ENCODE results near the gene AHDC1. TPM values are rescaled to one million over a fixed set of nuclear protein-coding genes. Genes with fewer than 3 reads are reported as not detected.

AHDC1 gene
- polyA plus RNA-seq, 3 donors: 0.16 to 3.3 (median 0.30) TPM

DNA sequence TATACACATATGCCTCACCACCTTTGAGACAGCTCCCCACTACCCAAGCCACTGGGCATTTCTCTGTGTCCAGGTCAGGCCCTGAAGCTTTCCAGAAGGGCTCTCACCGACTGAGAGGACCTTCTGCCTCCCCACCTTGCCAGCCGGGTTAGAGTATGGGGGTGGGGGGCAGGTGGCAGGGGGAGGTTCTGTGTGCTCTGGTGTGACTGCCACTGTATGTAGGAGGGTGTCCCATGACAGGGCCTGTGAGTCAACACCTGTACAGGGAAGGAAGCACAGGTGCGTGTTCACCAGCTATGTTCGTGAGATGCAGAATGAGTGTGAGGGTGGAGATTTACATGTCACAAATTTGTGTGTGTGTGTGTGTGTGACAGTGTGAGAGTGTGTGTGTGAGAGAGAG lies 7.0 kb downstream of the AHDC1 start:
- TF ChIP-seq, protein P1, sequence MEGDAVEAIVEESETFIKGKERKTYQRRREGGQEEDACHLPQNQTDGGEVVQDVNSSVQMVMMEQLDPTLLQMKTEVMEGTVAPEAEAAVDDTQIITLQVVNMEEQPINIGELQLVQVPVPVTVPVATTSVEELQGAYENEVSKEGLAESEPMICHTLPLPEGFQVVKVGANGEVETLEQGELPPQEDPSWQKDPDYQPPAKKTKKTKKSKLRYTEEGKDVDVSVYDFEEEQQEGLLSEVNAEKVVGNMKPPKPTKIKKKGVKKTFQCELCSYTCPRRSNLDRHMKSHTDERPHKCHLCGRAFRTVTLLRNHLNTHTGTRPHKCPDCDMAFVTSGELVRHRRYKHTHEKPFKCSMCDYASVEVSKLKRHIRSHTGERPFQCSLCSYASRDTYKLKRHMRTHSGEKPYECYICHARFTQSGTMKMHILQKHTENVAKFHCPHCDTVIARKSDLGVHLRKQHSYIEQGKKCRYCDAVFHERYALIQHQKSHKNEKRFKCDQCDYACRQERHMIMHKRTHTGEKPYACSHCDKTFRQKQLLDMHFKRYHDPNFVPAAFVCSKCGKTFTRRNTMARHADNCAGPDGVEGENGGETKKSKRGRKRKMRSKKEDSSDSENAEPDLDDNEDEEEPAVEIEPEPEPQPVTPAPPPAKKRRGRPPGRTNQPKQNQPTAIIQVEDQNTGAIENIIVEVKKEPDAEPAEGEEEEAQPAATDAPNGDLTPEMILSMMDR (IDR thresholded peaks at IDR 0.05): no peak
- no peak overlapping the region for H3K27ac Mint-ChIP-seq
- peaks cover 31% of the 10 kb centered on the region for H3K4me1 Mint-ChIP-seq
- no peaks in the 10 kb centered on the region for H3K9me3 ChIP-seq (replicated peaks in 1 of 2; ENCODE audit: control insufficient read depth in 1 of 2, insufficient read depth in 1 of 2, low read length in 2 of 2)
- 77% methylated on average over 3 of the region's 4 CpGs for whole genome bisulfite sequencing (ENCODE audit: insufficient coverage)
- intact Hi-C loops (cut with micrococcal nuclease): no loop called here
- peaks cover 2 to 7% (median 6%) of the 10 kb centered on the region in 3 donors for H3K27me3 Mint-ChIP-seq (ENCODE audit: low read depth in 3 of 3)
- H3K9ac ChIP-seq (ENCODE audit: insufficient read depth, low read length, poor library complexity, severe bottlenecking): no peak overlapping the region
- H2AFZ ChIP-seq (ENCODE audit: insufficient read depth, low read depth, low read length, poor library complexity, severe bottlenecking): no peak overlapping the region
- H3K4me3 ChIP-seq (replicated peaks in 1 of 3; ENCODE audit: low read depth in 2 of 3, low read length in 3 of 3): no peak overlapping the region
- no peak for DNase-seq
- no peak overlapping the region for H3K4me3 Mint-ChIP-seq
- peaks cover 65% of the 10 kb centered on the region for H4K20me1 ChIP-seq (ENCODE audit: insufficient read depth, low read length)
- no peak overlapping the region for H3K4me2 ChIP-seq (replicated peaks; ENCODE audit: extremely low read depth, low read length, poor library complexity, severe bottlenecking)
- no peaks in the 10 kb centered on the region for H3K9me3 Mint-ChIP-seq
- H3K36me3 ChIP-seq (replicated peaks in 1 of 2; ENCODE audit: control insufficient read depth in 1 of 2, insufficient read depth in 2 of 2, low read length in 2 of 2): no peaks in the 10 kb centered on the region
- no peak overlapping the region for H3K27ac ChIP-seq (ENCODE audit: low read depth in 1 of 2, low read length in 2 of 2)
- H3K27me3 ChIP-seq (ENCODE audit: control insufficient read depth in 2 of 2, insufficient read depth in 2 of 2, low read length in 2 of 2): no peaks in the 10 kb centered on the region
- H3K36me3 Mint-ChIP-seq: peaks cover 1 to 3% of the 10 kb centered on the region in 2 donors
- peaks cover 10% of the 10 kb centered on the region for H3K79me2 ChIP-seq (ENCODE audit: insufficient read depth, low read length)
- peaks cover 16 to 18% of the 10 kb centered on the region in 2 donors for H3K4me1 ChIP-seq (ENCODE audit: control insufficient read depth in 1 of 2, insufficient read depth in 2 of 2, low read length in 2 of 2)

DNA sequence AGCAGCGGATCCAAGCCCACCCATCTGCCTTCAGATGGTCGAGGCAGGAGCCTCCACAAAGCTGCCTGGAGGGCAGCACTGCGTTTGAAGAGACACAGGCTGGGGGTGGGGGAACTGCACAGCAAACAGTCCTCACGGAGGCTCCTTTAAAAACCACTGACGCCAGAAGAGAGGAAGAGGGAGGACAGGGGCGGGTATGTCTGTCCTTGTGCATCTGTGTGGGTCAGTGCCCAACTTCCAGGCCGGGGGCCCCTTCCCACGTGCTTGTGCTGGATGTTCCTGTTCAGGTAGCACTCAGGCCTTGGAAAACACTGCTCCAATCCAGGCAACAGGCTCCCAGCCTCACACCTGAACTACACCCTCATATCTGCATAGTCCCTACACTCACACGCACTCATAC lies 7.7 kb downstream of the AHDC1 start:
- Histone ChIP-seq H3K4me2 (replicated peaks; ENCODE audit: extremely low read depth, low read length, poor library complexity, severe bottlenecking) (no peak overlapping the region), H4K20me1 (ENCODE audit: insufficient read depth, low read length) (peaks cover 58% of the 10 kb centered on the region), H3K36me3 (replicated peaks in 1 of 2; ENCODE audit: control insufficient read depth in 1 of 2, insufficient read depth in 2 of 2, low read length in 2 of 2) (no peaks in the 10 kb centered on the region), H3K4me3 (replicated peaks in 1 of 3; ENCODE audit: low read depth in 2 of 3, low read length in 3 of 3) (no peak overlapping the region), H3K4me1 (ENCODE audit: control insufficient read depth in 1 of 2, insufficient read depth in 2 of 2, low read length in 2 of 2) (peaks cover 9 to 14% of the 10 kb centered on the region in 2 donors), H3K27me3 (ENCODE audit: control insufficient read depth in 2 of 2, insufficient read depth in 2 of 2, low read length in 2 of 2) (no peaks in the 10 kb centered on the region), H2AFZ (ENCODE audit: insufficient read depth, low read depth, low read length, poor library complexity, severe bottlenecking) (no peak overlapping the region), H3K9me3 (replicated peaks in 1 of 2; ENCODE audit: control insufficient read depth in 1 of 2, insufficient read depth in 1 of 2, low read length in 2 of 2) (no peaks in the 10 kb centered on the region), H3K9ac (ENCODE audit: insufficient read depth, low read length, poor library complexity, severe bottlenecking) (no peak overlapping the region), H3K79me2 (ENCODE audit: insufficient read depth, low read length) (peaks cover 10% of the 10 kb centered on the region), H3K27ac (ENCODE audit: low read depth in 1 of 2, low read length in 2 of 2) (no peak overlapping the region)
- Mint-ChIP-seq H3K27ac (no peak overlapping the region), H3K4me3 (no peak overlapping the region), H3K9me3 (no peaks in the 10 kb centered on the region), H3K4me1 (peaks cover 26% of the 10 kb centered on the region), H3K27me3 (ENCODE audit: low read depth in 3 of 3) (peaks cover 2 to 3% (median 3%) of the 10 kb centered on the region in 3 donors), H3K36me3 (peaks cover 1 to 3% of the 10 kb centered on the region in 2 donors)
- WGBS (ENCODE audit: insufficient coverage): 29% methylated on average over 6 of the region's 9 CpGs
- intact Hi-C loops (cut with micrococcal nuclease): no loop called here
- TF ChIP-seq, protein P1 (IDR thresholded peaks at IDR 0.05): no peak
- DNase-seq: no peak

Data from CD14-positive monocyte (primary cell).